ENCODE data around the gene CLSTN2. TPM values are rescaled to one million over a fixed set of nuclear protein-coding genes. Genes with fewer than 3 reads are reported as not detected.

Gene CLSTN2
- total and polyA plus RNA-seq, 2 of the 13 experiments (the other 11 are each of a cell fraction or from before 2014, with no cell fraction given), result not detected

GRCh38 chr3:139948898-139949297 lies 13.9 kb downstream of the CLSTN2 start:
- H3K4me3 ChIP-seq (replicated peaks in 1 of 3; ENCODE audit: insufficient read depth in 1 of 3, low read depth in 2 of 3, low read length in 3 of 3), result no peak overlapping the region
- ATAC-seq, result no peak
- H3K9ac ChIP-seq (ENCODE audit: insufficient read depth, low read depth, low read length), result no peak overlapping the region
- no peaks in the 10 kb centered on the region for H3K9me3 ChIP-seq (ENCODE audit: low read length)
- CTCF ChIA-PET (ENCODE audit: low intra/inter-chr PET ratio, low total read pairs), result no interaction called here
- H3K4me2 ChIP-seq (ENCODE audit: low read depth, low read length), result no peak overlapping the region
- no peaks in the 10 kb centered on the region for H3K4me1 ChIP-seq (ENCODE audit: insufficient read depth, low read length)
- H3K36me3 ChIP-seq (replicated peaks in 1 of 2; ENCODE audit: control insufficient read depth in 1 of 2, insufficient read depth in 2 of 2, low read length in 2 of 2), result no peaks in the 10 kb centered on the region
- no TSS peak for BruUV-seq (replicated peaks)
- POLR2A ChIA-PET, result no interaction called here
- H2AFZ ChIP-seq (ENCODE audit: low read length), result no peak overlapping the region
- FAIRE-seq, result no peak
- H4K20me1 ChIP-seq (ENCODE audit: insufficient read depth, low read length), result no peaks in the 10 kb centered on the region
- DNase-seq (ENCODE audit: low spot score), result no peak
- intact Hi-C loops (cut with micrococcal nuclease; ENCODE audit: unreplicated experiment) (no loop called here), in situ Hi-C loops (cut with HindIII; ENCODE audit: extremely low pct_ligation_motif_present, low pct_unique_long_range_greater_than_20kb) (no loop called here)
- 13% methylated on average over 6 of the region's 6 CpGs for WGBS (ENCODE audit: low lambda C conversion rate)
- TF ChIP-seq HMGXB4 (CRISPR knock-in tag; IDR thresholded peaks at IDR 0.05; ENCODE audit: borderline replicate concordance in 1 of 2, low read depth in 1 of 2), result no peak
- TF ChIP-seq ZNF124 (CRISPR knock-in tag; IDR thresholded peaks at IDR 0.05), result no peak
- TF ChIP-seq GMEB2 (CRISPR knock-in tag; IDR thresholded peaks at IDR 0.05; ENCODE audit: low read depth), result no peak
- no peak for TF ChIP-seq ZBTB2 (CRISPR knock-in tag; IDR thresholded peaks at IDR 0.05; ENCODE audit: low read depth)
- TF ChIP-seq BORCS8-MEF2B (CRISPR knock-in tag; IDR thresholded peaks at IDR 0.05), result no peak
- no peak for TF ChIP-seq CBX2 (IDR thresholded peaks at IDR 0.05; ENCODE audit: low read depth, low read length)
- TF ChIP-seq CBX2 (CRISPR knock-in tag; IDR thresholded peaks at IDR 0.05; ENCODE audit: low read depth), result no peak
- TF ChIP-seq ZFY (CRISPR knock-in tag; IDR thresholded peaks at IDR 0.05), result no peak
- no peak for TF ChIP-seq ZNF546 (CRISPR knock-in tag; conservative IDR thresholded peaks at IDR 0.05)
- TF ChIP-seq ZNF34 (CRISPR knock-in tag; IDR thresholded peaks at IDR 0.05; ENCODE audit: borderline replicate concordance), result no peak
- TF ChIP-seq ZHX1 (CRISPR knock-in tag; IDR thresholded peaks at IDR 0.05; ENCODE audit: low read depth), result no peak
- TF ChIP-seq ZNF724P (CRISPR knock-in tag; IDR thresholded peaks at IDR 0.05; ENCODE audit: borderline replicate concordance), result no peak
- TF ChIP-seq TFAP4 (IDR thresholded peaks at IDR 0.05; ENCODE audit: borderline replicate concordance, low read depth), result no peak
- TF ChIP-seq ZNF547 (CRISPR knock-in tag; IDR thresholded peaks at IDR 0.05), result no peak
- no peak overlapping the region for H3K27ac ChIP-seq (ENCODE audit: extremely low read length, insufficient read depth, low read length)
- H3K79me2 ChIP-seq (ENCODE audit: insufficient read depth, low read length), result no peaks in the 10 kb centered on the region
- peaks cover 0 to 2% of the 10 kb centered on the region in 2 experiments; a peak in 1 of 5 replicates for H3K27me3 ChIP-seq (ENCODE audit: control insufficient read depth in 1 of 2, insufficient read depth in 2 of 2, low read length in 2 of 2)
